ENCODE measurements around the gene GLCE.

GLCE gene

DNA sequence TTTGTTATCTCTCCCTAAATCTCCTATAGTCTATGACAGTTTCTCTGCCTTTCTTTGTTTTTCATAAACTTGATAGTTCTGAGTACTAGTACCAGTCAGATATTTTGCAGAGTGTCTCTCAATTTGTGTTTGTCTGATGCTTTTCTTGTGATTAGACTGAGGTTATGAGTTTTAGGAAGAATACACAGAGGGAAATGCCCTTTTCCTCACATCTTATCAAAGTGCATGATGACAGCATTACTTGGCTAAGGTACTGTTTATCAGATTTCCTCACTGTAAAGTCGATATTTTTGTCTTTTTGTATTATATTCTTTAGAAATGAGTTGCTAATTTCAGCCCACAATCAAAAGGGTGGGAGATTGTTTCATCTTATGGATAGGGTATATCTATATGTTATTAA lies 45.6 kb downstream of the GLCE start:
- no peak for DNase-seq (ENCODE audit: low read depth, low spot score)

DNA sequence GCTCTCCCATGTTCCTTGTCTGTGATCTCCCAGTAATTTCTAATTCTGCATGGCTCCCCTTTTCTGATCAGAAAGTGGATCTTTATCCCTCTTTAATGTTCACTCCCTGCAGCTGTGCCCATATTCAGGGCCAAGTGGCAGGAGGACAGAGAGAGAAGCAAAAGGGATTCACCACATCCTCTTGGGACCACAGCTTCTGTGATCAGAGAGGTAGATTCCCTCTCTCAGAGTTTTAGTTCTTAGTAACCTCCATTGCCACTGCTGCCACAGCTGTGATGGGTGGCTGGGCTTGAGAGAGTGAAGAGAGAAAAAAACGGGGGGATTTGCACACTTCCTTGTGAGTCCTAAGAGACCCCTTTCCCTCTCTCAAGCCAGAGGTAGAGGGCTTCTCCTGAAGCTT lies 49.2 kb downstream of the GLCE start:
- no peak for DNase-seq (ENCODE audit: low read depth, low spot score)

DNA sequence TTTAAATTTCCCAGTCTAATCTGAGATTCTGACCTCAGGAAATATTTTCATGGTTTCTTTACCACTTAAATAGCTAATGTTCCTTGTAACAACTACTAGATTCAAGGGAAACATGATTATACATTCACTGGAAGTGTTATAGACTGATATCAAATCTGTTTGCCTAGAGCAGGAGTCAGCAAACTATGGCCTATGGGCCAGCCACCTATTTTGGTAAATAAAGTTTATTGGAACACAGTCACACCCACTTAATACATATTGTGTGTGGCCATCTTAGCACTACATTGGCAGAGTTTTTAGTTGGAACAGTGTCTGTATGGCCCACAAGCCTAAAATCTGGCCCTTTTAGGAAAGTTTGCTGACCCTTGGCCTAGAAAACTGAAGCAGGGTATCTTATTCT lies 50.1 kb downstream of the GLCE start:
- DNase-seq (ENCODE audit: low read depth, low spot score) = no peak

- DNase-seq (ENCODE audit: low read depth, low spot score) = no peak
Measured at GRCh38 chr15:69213786-69214185, 53.4 kb downstream of the GLCE start.

GRCh38 chr15:69215314-69216035 lies 55.0 kb downstream of the GLCE start:
- DNase-seq (ENCODE audit: low read depth, low spot score) = no peak

DNA sequence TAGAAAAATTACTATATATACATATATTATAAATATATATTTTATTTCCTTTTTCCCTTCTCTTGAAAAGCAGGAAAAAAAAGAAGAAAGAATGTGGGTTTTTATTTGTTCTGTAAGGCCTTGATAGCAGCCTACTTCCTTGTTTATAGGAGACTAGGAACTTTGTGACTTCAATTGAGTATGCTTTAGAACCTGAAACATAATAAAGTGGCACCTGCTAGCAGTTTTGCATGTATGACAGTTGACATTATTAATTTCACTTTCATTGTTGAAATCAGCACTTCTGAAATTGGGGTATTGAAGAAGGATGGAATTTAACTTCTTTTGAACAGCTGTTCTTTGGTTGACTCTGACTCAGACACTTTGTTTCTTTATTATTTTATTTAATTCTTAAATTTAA lies 56.9 kb downstream of the GLCE start:
- DNase-seq (ENCODE audit: low read depth, low spot score) = no peak

GRCh38 chr15:69219690-69220089 lies 59.3 kb downstream of the GLCE start:
- DNase-seq (ENCODE audit: low read depth, low spot score) = no peak

- DNase-seq (ENCODE audit: low read depth, low spot score) = no peak
Measured at GRCh38 chr15:69222002-69222474, 61.6 kb downstream of the GLCE start.

GRCh38 chr15:69223083-69223813 lies 62.8 kb downstream of the GLCE start:
- DNase-seq (ENCODE audit: low read depth, low spot score) = no peak

GRCh38 chr15:69224383-69224782 lies 63.9 kb downstream of the GLCE start:
- no peak for DNase-seq (ENCODE audit: low read depth, low spot score)

DNA sequence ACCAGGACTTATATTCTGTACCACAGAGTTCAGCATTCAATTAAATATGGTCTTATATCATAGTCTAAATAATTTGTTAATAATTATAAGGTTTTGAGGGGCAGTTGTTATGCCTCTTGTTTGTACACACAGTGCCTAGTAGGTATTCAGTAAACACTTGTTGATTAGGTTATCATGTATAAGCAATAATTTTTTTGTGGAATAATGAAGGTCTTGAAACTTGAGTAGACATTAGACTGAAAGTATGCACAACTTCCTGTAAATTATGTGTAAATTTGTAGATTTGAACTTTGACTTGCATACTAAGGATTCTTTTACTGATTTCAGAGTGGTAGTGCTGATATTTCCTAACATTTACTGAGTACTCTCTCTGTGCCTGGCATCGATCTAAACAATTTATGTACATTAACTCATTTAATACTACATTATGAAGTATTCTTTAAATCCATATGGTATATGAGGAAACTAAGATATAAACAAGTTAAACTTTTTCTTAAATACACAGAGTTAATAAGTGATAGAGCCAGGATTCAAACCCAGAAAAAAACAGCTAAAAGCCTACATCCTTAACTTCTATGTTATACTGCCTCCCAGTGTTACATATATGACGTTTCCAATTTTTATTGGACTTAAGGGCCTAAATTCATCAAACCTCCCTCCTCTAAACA lies 65.1 kb downstream of the GLCE start:
- DNase-seq (ENCODE audit: low read depth, low spot score) = peak; percentile 20

- DNase-seq (ENCODE audit: low read depth, low spot score) = no peak
Measured at GRCh38 chr15:69226023-69226355, 65.6 kb downstream of the GLCE start.

DNA sequence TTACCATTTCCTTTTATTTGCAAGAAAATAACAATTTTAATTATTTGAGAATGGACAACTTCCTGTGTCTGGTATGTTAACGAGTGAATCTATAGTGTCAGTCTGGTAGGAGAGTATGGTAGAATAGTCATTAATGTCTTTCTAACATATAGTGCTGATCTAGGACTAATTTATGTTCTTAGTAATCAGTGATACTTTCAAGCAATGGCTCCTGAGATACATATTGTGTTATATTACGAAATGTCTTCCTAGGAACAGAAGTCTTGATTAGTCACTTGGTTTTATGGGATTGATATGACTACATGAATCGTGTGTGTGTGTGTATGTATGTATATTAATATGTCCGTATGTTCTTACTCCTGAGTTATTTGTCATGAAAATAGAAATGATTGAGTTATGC lies 71.7 kb downstream of the GLCE start:
- no peak for DNase-seq (ENCODE audit: low read depth, low spot score)

- no peak for DNase-seq (ENCODE audit: low read depth, low spot score)
Measured at GRCh38 chr15:69232765-69233164, 72.3 kb downstream of the GLCE start.

- no peak for DNase-seq (ENCODE audit: low read depth, low spot score)
Measured at GRCh38 chr15:69234676-69235075, 74.2 kb downstream of the GLCE start.

DNA sequence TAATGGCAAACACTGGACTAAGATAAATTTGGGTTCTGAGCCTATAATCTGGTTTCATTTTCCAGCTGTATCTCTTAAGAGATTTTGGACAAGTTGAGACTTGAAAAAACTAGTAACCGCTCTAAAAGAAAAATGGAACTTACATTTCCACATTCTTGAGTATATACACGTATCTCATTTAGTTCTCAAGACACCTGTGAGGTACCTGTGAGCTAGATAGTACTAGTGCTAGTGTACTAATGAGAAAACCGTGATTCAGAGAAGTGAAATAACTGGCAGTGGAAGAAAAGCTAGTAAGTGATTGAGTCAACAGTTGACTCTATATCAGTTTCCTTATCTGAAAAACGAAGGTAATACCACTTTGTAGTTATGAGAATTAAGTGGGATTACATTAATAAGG lies 76.1 kb downstream of the GLCE start:
- DNase-seq (ENCODE audit: low read depth, low spot score) = no peak

DNA sequence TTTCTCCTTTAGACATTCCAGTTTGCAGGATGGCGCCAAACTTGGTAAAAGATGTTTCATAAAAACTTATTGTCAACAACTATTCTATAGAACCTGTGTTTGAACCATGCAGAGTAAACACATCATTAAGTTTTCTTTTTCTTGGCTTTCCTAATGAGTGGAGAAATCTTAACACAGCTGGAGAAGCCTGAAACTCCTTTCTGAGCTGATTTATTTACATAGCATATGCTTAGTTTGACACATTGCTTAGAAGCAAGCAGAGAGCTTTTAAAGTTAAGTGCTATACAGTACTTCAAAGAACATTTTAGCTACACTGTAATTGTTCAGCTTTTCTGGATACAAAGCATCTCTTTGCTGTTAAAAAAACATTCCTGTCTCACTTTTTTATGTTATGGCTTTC lies 77.3 kb downstream of the GLCE start:
- DNase-seq (ENCODE audit: low read depth, low spot score) = no peak

- no peak for DNase-seq (ENCODE audit: low read depth, low spot score)
Measured at GRCh38 chr15:69244798-69245197, 84.4 kb downstream of the GLCE start.

- peak; percentile 72 for DNase-seq (ENCODE audit: low read depth, low spot score)
Measured at GRCh38 chr15:69253156-69253555, 92.7 kb downstream of the GLCE start.

DNA sequence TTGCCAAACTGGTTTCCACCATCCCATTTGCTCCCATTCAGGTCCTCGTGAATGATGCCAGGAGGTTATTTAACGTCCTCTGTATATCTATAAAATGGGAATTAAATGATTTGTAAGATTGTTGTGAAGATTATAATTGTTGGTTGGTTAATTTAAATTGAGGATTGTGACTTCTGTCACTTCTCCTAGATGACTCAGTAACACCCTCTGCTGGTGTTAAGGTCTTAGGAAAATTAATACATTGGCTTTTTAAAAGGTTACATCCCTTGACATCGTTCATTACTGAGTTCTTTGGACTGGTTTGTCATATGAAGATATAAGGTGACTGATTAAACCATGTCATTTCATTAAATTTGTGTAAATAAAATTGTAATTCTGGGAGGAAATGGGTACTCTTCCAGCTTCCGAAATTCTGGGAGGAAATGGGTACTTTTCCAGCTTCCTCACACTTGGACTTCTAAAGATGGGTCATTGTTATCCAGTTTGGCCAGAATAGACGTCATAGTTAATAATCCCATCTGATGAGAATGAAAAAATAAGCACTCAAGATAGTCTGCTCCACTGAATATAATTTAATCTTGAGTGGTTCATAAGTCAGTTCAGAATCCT lies 105.0 kb downstream of the GLCE start:
- DNase-seq (ENCODE audit: low read depth, low spot score) = peak; percentile 44

- DNase-seq (ENCODE audit: low read depth, low spot score) = no peak
Measured at GRCh38 chr15:69271217-69271616, 110.8 kb downstream of the GLCE start.

DNA sequence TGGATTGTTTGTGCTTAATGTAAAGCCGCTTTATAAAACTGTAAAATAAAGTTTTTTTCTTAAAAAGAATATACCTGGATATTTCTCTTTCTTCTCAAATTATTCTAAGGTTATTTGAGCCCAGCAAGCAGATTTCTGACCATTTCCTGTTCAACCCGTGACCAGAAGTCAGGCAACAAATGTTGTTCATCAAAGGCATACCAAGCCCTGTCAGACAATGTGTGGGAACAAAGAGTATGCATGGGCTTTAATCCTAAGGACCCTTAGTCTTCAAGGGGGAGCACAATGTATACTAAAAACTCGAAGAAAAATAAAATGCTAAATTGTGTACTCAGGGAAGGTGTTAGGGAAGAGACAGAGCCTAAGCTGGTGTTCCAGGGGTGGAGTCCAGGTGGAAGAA lies 111.7 kb downstream of the GLCE start:
- DNase-seq (ENCODE audit: low read depth, low spot score) = no peak

Measured in astrocyte of the hippocampus (primary cell).